PFSK-1 (cell line): ENCODE measurements around the gene FXN.

ENCODE experiments used
- POLR2AphosphoS5 ChIP-seq: IDR thresholded peaks from 2 replicates; pipeline ENCODE4 v1.6.1; 2012; ENCODE audit warnings: low read depth, mild to moderate bottlenecking, control low read depth, low read length, moderate library complexity
- SIN3A ChIP-seq: IDR thresholded peaks from 2 replicates; pipeline ENCODE4 v1.6.1; 2012; ENCODE audit warnings: mild to moderate bottlenecking, low read length, moderate library complexity, borderline replicate concordance; ENCODE audit not compliant: insufficient read depth
- TAF1 ChIP-seq: IDR thresholded peaks from 2 replicates; pipeline ENCODE4 v1.6.1; 2012; ENCODE audit warnings: low read length, control low read depth, borderline replicate concordance; ENCODE audit not compliant: insufficient read depth
- TF ChIP-seq, protein P1 (sequence below), 2 experiments: IDR thresholded peaks; 2 replicates each; pipeline versions ENCODE4 v1.6.1 to v1.8.0; 2011 to 2012; ENCODE audit warnings: low read depth in 2 of 2, low read length in 2 of 2, control low read depth in 1 of 2, inconsistent platforms in 1 of 2, mild to moderate bottlenecking in 1 of 2, moderate library complexity in 1 of 2; ENCODE audit not compliant: insufficient read depth in 1 of 2

DNA sequence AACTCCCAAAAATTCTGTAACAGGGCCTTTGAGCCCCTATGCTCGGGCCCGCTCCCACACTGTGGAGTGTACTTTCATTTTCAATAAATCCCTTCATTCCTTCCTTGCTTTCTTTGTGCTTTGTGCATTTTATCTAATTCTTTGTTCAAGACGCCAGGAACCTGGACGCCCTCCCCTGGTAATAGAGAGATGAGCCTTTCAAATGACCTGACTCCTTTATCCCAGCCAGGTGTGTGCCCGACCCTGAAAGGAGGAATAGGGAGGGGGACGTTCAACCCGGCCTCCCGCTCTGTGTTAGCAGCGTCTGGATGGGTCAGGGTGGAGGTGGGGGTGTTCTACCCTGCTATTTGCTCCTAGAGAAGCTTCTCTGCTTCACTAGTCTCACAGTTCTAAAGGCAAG, 53.9 kb downstream of the FXN start:
- TF ChIP-seq POLR2AphosphoS5 (no peak), TAF1 (no peak), SIN3A (no peak)
- TF ChIP-seq, protein P1, sequence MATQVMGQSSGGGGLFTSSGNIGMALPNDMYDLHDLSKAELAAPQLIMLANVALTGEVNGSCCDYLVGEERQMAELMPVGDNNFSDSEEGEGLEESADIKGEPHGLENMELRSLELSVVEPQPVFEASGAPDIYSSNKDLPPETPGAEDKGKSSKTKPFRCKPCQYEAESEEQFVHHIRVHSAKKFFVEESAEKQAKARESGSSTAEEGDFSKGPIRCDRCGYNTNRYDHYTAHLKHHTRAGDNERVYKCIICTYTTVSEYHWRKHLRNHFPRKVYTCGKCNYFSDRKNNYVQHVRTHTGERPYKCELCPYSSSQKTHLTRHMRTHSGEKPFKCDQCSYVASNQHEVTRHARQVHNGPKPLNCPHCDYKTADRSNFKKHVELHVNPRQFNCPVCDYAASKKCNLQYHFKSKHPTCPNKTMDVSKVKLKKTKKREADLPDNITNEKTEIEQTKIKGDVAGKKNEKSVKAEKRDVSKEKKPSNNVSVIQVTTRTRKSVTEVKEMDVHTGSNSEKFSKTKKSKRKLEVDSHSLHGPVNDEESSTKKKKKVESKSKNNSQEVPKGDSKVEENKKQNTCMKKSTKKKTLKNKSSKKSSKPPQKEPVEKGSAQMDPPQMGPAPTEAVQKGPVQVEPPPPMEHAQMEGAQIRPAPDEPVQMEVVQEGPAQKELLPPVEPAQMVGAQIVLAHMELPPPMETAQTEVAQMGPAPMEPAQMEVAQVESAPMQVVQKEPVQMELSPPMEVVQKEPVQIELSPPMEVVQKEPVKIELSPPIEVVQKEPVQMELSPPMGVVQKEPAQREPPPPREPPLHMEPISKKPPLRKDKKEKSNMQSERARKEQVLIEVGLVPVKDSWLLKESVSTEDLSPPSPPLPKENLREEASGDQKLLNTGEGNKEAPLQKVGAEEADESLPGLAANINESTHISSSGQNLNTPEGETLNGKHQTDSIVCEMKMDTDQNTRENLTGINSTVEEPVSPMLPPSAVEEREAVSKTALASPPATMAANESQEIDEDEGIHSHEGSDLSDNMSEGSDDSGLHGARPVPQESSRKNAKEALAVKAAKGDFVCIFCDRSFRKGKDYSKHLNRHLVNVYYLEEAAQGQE (IDR thresholded peaks at IDR 0.05; ENCODE audit: insufficient read depth in 1 of 2, low read depth in 2 of 2, low read length in 2 of 2) = no peak
